ENCODE data around the gene PLEKHM2.

The PLEKHM2 gene

GRCh38 chr1:15733726-15734226 lies 49.7 kb downstream of the PLEKHM2 start:
- TF ChIP-seq CTCF (IDR thresholded peaks at IDR 0.05; ENCODE audit: low read depth, low read length) = no peak
- no peak for DNase-seq (ENCODE audit: low read depth in 2 of 2)
- H3K4me3 ChIP-seq (replicated peaks in 1 of 2; ENCODE audit: low read depth in 2 of 2, low read length in 2 of 2) = no peak overlapping the region

DNA sequence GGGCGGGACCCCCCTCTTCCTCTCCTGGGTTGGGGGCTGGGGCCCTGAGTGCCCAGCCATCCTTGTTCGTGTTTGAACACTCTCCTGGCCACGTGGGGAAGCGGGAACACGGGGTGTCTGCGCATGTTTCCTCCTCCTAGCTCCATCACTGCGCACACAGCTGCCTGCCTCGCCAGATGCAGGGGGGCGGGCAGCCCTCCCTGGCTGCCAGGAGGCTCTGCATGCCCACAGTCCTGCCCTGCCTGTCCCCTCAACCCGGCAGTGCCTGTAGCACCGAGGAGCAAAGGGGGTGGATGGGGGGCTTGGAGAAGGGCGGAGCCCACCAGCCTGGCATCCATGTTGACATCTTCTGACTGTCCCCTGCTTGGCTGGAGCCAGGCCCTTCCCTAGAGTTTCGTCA lies 50.2 kb downstream of the PLEKHM2 start:
- TF ChIP-seq CTCF (IDR thresholded peaks at IDR 0.05; ENCODE audit: low read depth, low read length) = no peak
- no peak overlapping the region for H3K4me3 ChIP-seq (replicated peaks in 1 of 2; ENCODE audit: low read depth in 2 of 2, low read length in 2 of 2)
- no peak for DNase-seq (ENCODE audit: low read depth in 2 of 2)

GRCh38 chr1:15734901-15735300 lies 50.8 kb downstream of the PLEKHM2 start:
- TF ChIP-seq CTCF (IDR thresholded peaks at IDR 0.05; ENCODE audit: low read depth, low read length) = no peak
- H3K4me3 ChIP-seq (replicated peaks in 1 of 2; ENCODE audit: low read depth in 2 of 2, low read length in 2 of 2) = no peak overlapping the region
- DNase-seq (ENCODE audit: low read depth in 2 of 2) = no peak

GRCh38 chr1:15735304-15736037 lies 51.4 kb downstream of the PLEKHM2 start:
- DNase-seq (ENCODE audit: low read depth in 2 of 2) = no peak
- no peak overlapping the region for H3K4me3 ChIP-seq (replicated peaks in 1 of 2; ENCODE audit: low read depth in 2 of 2, low read length in 2 of 2)
- TF ChIP-seq CTCF (IDR thresholded peaks at IDR 0.05; ENCODE audit: low read depth, low read length) = no peak

GRCh38 chr1:15736038-15736891 lies 52.1 kb downstream of the PLEKHM2 start, which contains the start of gene SLC25A34:
Gene SLC25A34, plus strand, starts transcription at chr1:15736258. Its CDS starts 228 bp downstream, at chr1:15736486.
- no peak within 1 kb of the TSS for H3K4me3 ChIP-seq (replicated peaks in 1 of 2; ENCODE audit: low read depth in 2 of 2, low read length in 2 of 2)
- no peak for DNase-seq (ENCODE audit: low read depth in 2 of 2)
- TF ChIP-seq CTCF (IDR thresholded peaks at IDR 0.05; ENCODE audit: low read depth, low read length) = no peak

GRCh38 chr1:15736892-15737261 lies 52.8 kb downstream of the PLEKHM2 start:
- DNase-seq (ENCODE audit: low read depth in 2 of 2) = no peak
- no peak overlapping the region for H3K4me3 ChIP-seq (replicated peaks in 1 of 2; ENCODE audit: low read depth in 2 of 2, low read length in 2 of 2)
- TF ChIP-seq CTCF (IDR thresholded peaks at IDR 0.05; ENCODE audit: low read depth, low read length) = no peak
